PFSK-1 (cell line): Measurements from ENCODE around the gene TNFAIP8.

ENCODE experiments used
- FOXP2 ChIP-seq: optimal IDR thresholded peaks from 2 replicates; pipeline ENCODE3; 2011; ENCODE audit warnings: borderline replicate concordance, control low read depth, inconsistent platforms; ENCODE audit not compliant: insufficient read depth; ENCODE audit errors: extremely low read length, extremely low read depth
- POLR2AphosphoS5 ChIP-seq: IDR thresholded peaks from 2 replicates; pipeline ENCODE4 v1.6.1; 2012; ENCODE audit warnings: low read depth, mild to moderate bottlenecking, control low read depth, low read length, moderate library complexity
- SIN3A ChIP-seq: IDR thresholded peaks from 2 replicates; pipeline ENCODE4 v1.6.1; 2012; ENCODE audit warnings: mild to moderate bottlenecking, low read length, moderate library complexity, borderline replicate concordance; ENCODE audit not compliant: insufficient read depth
- TAF1 ChIP-seq: IDR thresholded peaks from 2 replicates; pipeline ENCODE4 v1.6.1; 2012; ENCODE audit warnings: low read length, control low read depth, borderline replicate concordance; ENCODE audit not compliant: insufficient read depth
- TF ChIP-seq, protein P1 (sequence below), 2 experiments: IDR thresholded peaks; 2 replicates each; pipeline versions ENCODE4 v1.6.1 to v1.8.0; 2011 to 2012; ENCODE audit warnings: low read depth in 2 of 2, low read length in 2 of 2, control low read depth in 1 of 2, inconsistent platforms in 1 of 2, mild to moderate bottlenecking in 1 of 2, moderate library complexity in 1 of 2; ENCODE audit not compliant: insufficient read depth in 1 of 2

Gene TNFAIP8

DNA sequence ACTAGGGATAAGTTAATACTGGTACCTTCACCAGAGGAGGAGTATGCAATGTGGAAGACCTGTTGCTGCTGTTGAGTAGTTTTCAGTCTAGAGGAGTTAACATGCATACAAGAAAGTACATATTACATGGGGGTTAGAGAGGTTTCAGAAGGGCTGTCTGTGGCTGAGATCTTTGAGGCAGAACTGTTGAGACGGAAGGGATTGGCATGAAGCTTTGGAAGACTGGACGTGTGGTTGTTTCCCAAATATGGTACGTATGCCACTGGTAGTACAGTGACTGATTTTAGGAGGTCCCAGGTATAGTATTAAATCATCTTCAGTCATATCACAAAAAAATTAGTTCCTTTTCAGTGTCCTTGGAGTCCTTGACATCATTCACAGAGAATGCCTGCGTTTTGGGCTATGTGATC lies 17.6 kb downstream of the TNFAIP8 start:
- no peak for TF ChIP-seq POLR2AphosphoS5
- no peak for TF ChIP-seq SIN3A
- TF ChIP-seq, protein P1, sequence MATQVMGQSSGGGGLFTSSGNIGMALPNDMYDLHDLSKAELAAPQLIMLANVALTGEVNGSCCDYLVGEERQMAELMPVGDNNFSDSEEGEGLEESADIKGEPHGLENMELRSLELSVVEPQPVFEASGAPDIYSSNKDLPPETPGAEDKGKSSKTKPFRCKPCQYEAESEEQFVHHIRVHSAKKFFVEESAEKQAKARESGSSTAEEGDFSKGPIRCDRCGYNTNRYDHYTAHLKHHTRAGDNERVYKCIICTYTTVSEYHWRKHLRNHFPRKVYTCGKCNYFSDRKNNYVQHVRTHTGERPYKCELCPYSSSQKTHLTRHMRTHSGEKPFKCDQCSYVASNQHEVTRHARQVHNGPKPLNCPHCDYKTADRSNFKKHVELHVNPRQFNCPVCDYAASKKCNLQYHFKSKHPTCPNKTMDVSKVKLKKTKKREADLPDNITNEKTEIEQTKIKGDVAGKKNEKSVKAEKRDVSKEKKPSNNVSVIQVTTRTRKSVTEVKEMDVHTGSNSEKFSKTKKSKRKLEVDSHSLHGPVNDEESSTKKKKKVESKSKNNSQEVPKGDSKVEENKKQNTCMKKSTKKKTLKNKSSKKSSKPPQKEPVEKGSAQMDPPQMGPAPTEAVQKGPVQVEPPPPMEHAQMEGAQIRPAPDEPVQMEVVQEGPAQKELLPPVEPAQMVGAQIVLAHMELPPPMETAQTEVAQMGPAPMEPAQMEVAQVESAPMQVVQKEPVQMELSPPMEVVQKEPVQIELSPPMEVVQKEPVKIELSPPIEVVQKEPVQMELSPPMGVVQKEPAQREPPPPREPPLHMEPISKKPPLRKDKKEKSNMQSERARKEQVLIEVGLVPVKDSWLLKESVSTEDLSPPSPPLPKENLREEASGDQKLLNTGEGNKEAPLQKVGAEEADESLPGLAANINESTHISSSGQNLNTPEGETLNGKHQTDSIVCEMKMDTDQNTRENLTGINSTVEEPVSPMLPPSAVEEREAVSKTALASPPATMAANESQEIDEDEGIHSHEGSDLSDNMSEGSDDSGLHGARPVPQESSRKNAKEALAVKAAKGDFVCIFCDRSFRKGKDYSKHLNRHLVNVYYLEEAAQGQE (IDR thresholded peaks at IDR 0.05; ENCODE audit: insufficient read depth in 1 of 2, low read depth in 2 of 2, low read length in 2 of 2): no peak
- TF ChIP-seq TAF1: no peak
- no peak for TF ChIP-seq FOXP2

DNA sequence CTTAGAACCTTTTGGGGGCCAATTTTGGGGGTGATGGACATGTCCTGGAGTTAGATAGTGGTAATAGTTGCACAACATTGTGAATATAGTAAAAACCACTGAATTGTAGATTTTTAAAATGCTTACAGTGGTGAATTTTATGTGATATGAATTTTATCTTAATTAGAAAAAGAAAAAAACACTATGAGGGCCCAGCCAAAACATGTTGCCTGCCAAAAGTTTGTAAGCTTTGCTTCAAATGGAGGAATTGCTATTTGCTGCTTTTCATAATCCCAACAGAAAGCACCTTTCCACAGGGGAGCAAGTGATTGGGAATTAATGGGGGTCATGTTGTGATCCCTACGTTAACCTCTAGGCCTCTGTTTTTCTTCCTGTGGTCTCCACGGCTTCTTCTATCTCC lies 19.1 kb downstream of the TNFAIP8 start:
- no peak for TF ChIP-seq POLR2AphosphoS5
- TF ChIP-seq FOXP2: no peak
- TF ChIP-seq, protein P1 (IDR thresholded peaks at IDR 0.05; ENCODE audit: insufficient read depth in 1 of 2, low read depth in 2 of 2, low read length in 2 of 2): no peak
- TF ChIP-seq SIN3A: no peak
- TF ChIP-seq TAF1: no peak

DNA sequence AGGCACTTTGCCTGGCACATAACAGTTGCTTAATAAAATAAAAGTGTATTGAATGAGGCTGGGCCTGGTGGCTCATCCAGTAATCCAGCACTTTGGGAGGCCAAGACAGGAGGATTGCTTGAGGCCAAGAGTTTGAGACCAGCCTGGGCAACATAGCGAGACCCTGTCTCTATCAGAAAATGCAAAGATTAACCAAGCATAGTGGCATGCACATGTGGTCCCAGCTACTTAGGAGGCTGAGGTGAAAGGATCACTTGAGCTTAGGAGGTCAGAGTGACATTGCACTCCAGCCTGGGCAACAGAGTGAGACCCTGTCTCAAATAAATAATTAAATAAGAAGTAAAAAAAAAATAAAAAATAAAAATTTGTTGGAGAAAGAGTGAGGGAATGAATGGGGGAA lies 21.2 kb downstream of the TNFAIP8 start:
- no peak for TF ChIP-seq POLR2AphosphoS5
- TF ChIP-seq, protein P1 (IDR thresholded peaks at IDR 0.05; ENCODE audit: insufficient read depth in 1 of 2, low read depth in 2 of 2, low read length in 2 of 2): no peak
- TF ChIP-seq SIN3A: no peak
- TF ChIP-seq TAF1: no peak
- no peak for TF ChIP-seq FOXP2

DNA sequence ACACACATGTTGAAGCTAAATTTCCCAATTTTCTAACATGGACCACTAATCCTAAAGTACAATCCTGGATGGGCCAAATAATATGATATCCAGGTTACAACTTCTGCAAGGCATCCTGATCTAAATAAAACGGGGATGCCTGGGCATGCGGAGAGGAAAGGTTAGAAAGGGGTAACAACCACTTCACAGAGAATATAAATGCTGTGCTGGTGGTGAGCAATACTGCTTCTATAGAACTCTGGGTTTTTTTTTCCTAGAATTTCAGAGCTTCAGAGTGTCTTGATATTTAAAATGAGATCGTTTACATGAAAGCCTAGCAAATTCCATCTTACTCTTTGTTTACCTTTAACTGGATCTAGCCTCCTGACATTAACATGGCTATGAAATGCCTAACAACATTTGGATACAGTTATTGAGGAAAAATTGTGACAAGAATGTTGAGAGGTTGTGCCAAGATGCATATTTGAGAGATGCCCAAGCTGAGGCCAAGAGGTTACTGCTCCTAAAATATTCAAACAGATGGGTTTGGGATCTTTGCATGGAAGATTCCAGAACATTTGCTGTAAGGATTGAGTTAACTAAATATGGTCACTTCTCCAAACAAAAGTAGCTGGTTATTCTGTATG lies 22.4 kb downstream of the TNFAIP8 start:
- TF ChIP-seq FOXP2 (no peak), TAF1 (no peak), SIN3A (no peak), POLR2AphosphoS5 (no peak)
- TF ChIP-seq, protein P1 (IDR thresholded peaks at IDR 0.05; ENCODE audit: insufficient read depth in 1 of 2, low read depth in 2 of 2, low read length in 2 of 2): no peak

DNA sequence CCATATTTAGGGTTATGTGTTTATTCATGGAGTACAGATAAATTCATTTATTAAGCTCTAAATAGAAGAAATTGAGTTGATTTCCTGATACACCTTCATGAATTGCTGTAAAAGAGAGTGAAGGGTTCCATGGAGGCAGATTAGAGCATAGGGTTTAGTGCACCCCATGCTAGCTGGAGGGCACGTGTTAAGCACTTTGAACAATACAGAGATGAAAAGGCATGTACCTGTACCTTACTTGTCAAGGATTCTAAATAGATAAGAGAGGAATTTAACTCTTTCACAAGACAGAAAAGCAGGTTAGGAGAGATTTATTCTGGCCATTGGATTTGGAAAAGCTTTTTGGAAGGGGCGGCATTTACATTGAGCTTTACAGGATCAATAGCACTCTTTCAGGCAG lies 23.3 kb downstream of the TNFAIP8 start:
- TF ChIP-seq SIN3A (no peak), TAF1 (no peak), FOXP2 (no peak), POLR2AphosphoS5 (no peak)
- TF ChIP-seq, protein P1 (IDR thresholded peaks at IDR 0.05; ENCODE audit: insufficient read depth in 1 of 2, low read depth in 2 of 2, low read length in 2 of 2): no peak
